Stimulated activated naive CD8-positive, alpha-beta T cell treated with anti-CD3 and anti-CD28 coated beads, Interleukin-15, Interleukin-2, amounts not matched to agents 100 ng/mL and 50 ng/mL, for 24 hours (primary cell): ENCODE measurements around the gene PIERCE2.
A peak's percentile ranks its signal among the peaks of the same experiment; 100 is the strongest.
"Not testable (repeated sequence)": the region's sequence is repeated elsewhere in the genome, so short reads cannot be mapped to it uniquely, and the experiment has no call there.

Source experiments
- H3K27ac Mint-ChIP-seq: one replicate; pipeline ENCODE4 v1.8.0; 2021; ENCODE audit warnings: mild to moderate bottlenecking, mixed read lengths
- H3K27me3 Mint-ChIP-seq: one replicate; pipeline ENCODE4 v1.8.0; 2021; ENCODE audit warnings: mixed read lengths
- H3K36me3 Mint-ChIP-seq: one replicate; pipeline ENCODE4 v1.8.0; 2021; ENCODE audit warnings: low read depth, mixed read lengths
- H3K4me1 Mint-ChIP-seq: one replicate; pipeline ENCODE4 v1.8.0; 2021; ENCODE audit warnings: low read depth, mixed read lengths
- H3K4me3 Mint-ChIP-seq: one replicate; pipeline ENCODE4 v1.8.0; 2021; ENCODE audit warnings: mild to moderate bottlenecking, mixed read lengths
- H3K9me3 Mint-ChIP-seq: one replicate; pipeline ENCODE4 v1.8.0; 2021; ENCODE audit warnings: mixed read lengths

PIERCE2 gene, protein sequence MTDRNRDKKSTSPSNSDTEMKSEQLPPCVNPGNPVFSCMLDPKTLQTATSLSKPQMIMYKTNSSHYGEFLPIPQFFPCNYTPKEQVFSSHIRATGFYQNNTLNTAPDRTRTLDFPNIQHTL

DNA sequence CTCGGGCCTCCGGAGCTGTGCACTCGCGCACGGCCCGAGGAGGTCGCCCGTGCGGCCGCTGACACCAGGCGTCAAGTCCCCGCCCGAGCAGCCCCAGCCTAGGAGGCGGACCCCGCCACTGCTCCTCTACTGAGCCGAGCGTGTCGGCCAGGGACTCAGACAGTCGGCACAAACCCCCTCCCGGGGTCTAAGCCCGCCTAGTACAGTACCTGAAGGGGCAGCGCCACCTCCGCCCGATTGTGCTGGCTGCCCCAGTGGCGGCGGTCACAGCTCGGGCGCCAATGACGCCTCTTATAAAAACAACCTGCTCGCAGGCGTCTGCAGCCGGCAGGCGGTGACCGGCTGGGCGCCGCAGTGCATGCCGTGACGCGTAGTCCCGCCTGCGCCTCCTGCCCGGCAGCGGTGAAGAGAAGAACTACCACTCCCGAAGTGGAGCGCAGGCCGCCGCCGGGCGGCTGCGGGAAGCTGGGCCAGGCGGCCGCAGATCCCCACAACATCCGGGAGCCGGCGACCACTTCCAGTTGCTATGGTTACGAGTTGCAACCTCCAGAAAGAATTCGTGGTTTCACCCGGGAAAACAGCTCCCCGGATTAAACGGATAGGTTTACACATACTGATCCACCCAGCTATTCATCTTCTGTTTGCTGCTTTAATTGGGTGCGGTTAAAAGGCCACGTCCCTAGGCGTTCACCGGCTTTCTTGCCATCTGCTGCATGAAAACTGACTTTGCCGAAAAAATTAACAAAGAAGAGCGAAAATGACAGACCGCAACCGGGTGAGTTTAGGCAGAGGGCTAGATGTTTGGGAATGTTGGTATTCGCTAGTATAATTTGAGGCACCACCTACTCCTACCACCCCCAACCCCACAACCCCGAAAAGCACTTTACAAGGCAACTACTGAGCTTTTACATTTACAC is at the start of gene PIERCE2, which contains the start of gene CCPG1:
Gene PIERCE2 (plus strand): TSS at position 484 of the 917 bp plus-strand sequence. CDS start 274 bp downstream, at position 758.
Gene CCPG1 (minus strand): TSS at position 348 of the 917 bp plus-strand sequence. CDS start 18,935 bp downstream, outside the sequence.
- Mint-ChIP-seq H3K4me3 (peak within 1 kb of the TSS; percentile 89), H3K27ac (peak within 1 kb of the TSS; percentile 79), H3K4me1 (peaks cover 37% of the 10 kb centered on the region), H3K27me3 (no peaks in the 10 kb centered on the region), H3K36me3 (no peaks in the 10 kb centered on the region), H3K9me3 (no peaks in the 10 kb centered on the region)

DNA sequence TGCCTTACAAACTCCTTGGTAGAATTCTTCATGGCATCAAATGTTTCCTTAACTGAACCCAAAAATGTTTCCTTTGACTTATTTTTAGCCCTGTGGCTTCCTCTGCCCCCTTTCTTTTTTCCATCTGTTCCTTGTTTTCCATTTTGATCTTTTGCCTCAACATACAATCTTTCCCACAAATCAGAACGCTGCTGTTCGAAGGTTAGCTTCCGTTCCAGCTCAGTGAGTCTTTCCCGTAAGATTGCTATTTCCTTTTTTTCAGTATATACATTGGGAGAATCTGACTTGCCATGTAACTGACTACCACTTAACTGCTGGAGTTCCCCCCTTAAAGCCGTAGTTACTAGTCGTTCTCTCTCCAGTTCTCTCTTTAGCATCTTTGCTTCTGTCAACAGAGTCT is 48.0 kb upstream of the PIERCE2 start:
- Mint-ChIP-seq H3K27ac (peak overlapping the region; percentile 39), H3K9me3 (no peaks in the 10 kb centered on the region), H3K36me3 (peaks cover 25% of the 10 kb centered on the region), H3K27me3 (no peaks in the 10 kb centered on the region), H3K4me3 (no peak overlapping the region), H3K4me1 (no peaks in the 10 kb centered on the region)

DNA sequence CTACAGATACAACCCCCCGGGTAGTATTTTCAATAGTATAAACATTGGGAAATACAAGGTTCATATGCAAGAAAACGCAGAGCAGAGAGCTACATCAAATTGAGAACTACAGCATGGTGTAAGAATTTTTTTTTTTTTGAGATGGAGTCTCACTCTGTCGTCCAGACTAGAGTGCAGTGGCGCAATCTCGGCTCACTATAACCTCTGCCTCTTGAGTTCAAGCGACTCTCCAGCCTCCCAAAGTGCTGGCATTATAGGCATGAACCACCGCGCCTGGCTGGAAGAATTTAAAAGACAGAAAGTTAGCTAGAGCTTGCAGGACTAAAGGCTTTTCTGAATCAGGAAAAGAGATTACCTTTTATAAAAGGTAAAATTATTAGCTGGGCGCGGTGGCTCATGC is 47.2 kb upstream of the PIERCE2 start:
- Mint-ChIP-seq H3K4me3 (no peak overlapping the region), H3K36me3 (peaks cover 20% of the 10 kb centered on the region), H3K27ac (no peak overlapping the region), H3K4me1 (no peaks in the 10 kb centered on the region), H3K27me3 (no peaks in the 10 kb centered on the region), H3K9me3 (no peaks in the 10 kb centered on the region)

DNA sequence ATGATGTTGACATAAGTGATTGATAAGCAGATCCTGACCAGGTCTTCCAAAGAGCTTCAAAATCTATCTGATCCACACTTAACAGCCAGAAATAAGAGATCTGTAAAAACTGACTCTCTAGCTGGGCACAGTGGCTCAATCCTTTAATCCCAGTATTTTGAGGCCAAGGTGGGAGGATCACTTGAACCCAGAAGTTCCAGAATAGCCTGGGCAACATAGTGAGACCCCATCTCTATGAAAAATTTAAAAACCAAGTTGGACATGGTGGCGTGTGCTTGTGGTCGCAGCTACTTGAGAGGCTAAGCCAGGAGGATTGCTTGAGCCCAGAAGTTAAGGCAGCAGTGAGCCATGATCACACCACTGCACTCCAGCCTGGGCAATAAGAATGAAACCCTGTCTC is 45.7 kb upstream of the PIERCE2 start:
- H3K4me3 Mint-ChIP-seq: no peak overlapping the region
- no peak overlapping the region for H3K27ac Mint-ChIP-seq
- no peaks in the 10 kb centered on the region for H3K4me1 Mint-ChIP-seq
- no peaks in the 10 kb centered on the region for H3K9me3 Mint-ChIP-seq
- no peaks in the 10 kb centered on the region for H3K27me3 Mint-ChIP-seq
- peaks cover 13% of the 10 kb centered on the region for H3K36me3 Mint-ChIP-seq

DNA sequence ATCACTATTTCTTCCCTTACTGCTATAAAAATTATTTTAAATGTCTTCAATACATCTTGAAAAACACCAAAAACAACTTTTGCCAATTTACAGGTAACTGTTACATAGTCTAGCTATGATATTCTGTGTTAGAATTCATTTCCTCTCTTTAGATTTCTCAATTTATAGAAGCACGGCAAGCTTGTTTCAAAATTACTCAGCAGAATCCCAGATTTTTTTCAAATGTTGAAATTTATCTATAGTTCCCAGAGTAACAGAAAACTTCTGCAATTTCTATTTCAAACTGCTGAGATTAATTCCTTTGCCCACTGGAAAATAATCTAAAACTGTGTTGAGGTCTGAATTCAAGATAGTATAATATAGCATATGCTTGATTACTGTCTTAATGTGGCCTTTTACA is 41.3 kb upstream of the PIERCE2 start:
- H3K36me3 Mint-ChIP-seq: peaks cover 16% of the 10 kb centered on the region
- H3K4me1 Mint-ChIP-seq: no peaks in the 10 kb centered on the region
- no peak overlapping the region for H3K4me3 Mint-ChIP-seq
- no peaks in the 10 kb centered on the region for H3K9me3 Mint-ChIP-seq
- H3K27ac Mint-ChIP-seq: no peak overlapping the region
- H3K27me3 Mint-ChIP-seq: no peaks in the 10 kb centered on the region

DNA sequence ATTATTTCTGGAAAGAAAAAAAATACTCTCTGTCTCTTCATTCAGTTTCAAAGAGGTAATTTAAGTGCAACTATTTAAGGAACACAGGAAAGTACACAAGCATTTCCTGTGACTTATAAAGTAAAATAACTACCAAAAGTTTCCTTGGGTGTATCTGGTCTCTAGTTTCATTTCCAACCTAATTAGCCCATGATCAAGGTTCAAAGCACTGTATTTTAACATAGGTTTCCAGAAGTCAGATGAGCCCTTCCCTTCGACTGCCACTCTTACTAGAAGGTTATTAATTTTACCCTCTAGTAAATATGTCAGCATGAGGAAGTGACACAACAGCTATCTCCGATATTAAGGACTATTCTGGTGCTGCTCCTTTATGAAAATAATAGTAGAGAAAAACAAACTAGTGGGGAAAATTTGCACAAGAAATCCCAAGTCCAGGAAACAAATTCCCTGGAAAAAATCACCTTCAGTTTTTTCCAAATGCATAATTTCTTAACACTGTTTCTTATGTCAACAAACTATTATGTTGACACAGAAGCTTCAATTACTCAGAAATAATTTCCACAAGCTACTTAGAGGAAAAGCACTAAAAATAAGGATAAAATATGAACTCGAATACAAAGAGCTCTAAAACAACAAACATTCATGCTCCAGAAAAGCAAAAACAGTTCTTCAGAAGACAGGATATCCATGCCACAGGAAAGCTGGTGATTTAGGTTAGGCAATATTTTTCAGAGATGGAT is 35.4 kb upstream of the PIERCE2 start:
- peak overlapping the region; percentile 21 for H3K27ac Mint-ChIP-seq
- H3K9me3 Mint-ChIP-seq: no peaks in the 10 kb centered on the region
- no peak overlapping the region for H3K4me3 Mint-ChIP-seq
- peaks cover 11% of the 10 kb centered on the region for H3K4me1 Mint-ChIP-seq
- H3K36me3 Mint-ChIP-seq: peaks cover 29% of the 10 kb centered on the region
- no peaks in the 10 kb centered on the region for H3K27me3 Mint-ChIP-seq

DNA sequence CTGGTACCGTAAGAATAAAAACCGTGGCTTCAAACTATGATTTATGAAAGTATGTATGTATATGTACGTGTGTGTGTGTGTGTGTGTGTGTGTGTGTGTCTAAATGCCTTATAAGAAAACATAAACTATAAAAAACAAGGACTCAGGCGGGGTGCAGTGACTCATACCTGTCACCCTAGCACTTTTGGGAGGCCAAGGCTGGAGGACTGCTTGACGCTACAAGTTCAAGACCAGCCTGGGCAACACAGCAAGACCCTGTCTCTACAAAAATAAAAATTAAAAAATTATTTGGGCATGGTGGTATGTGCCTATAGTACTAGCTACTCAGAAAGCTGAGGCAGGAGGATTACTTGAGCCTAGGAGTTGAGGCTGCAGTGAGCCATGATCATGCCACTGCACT is 29.2 kb upstream of the PIERCE2 start:
- Mint-ChIP-seq H3K27me3 (no peaks in the 10 kb centered on the region), H3K9me3 (no peaks in the 10 kb centered on the region), H3K4me3 (no peak overlapping the region), H3K36me3 (peaks cover 26% of the 10 kb centered on the region), H3K4me1 (no peaks in the 10 kb centered on the region), H3K27ac (no peak overlapping the region)

DNA sequence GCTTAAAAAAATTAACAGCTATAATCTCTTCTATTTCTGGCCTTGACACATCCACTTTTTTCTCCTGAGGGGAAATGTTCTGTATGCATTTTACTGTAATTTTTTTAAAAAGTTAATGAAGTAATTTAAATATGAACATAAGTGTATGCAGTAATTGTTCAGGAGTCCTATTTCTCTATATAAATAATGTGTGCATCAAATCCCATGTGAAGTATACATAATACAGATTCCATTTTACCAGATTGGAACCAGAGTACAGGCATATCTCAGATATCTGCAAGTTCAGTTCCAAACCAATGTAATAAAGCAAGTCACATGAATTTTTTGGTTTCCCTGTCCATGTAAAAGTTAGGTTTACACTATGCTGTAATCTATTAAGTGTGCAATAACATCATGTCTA is 26.7 kb upstream of the PIERCE2 start:
- Mint-ChIP-seq H3K27ac (no peak overlapping the region), H3K4me1 (no peaks in the 10 kb centered on the region), H3K9me3 (no peaks in the 10 kb centered on the region), H3K4me3 (no peak overlapping the region), H3K27me3 (no peaks in the 10 kb centered on the region), H3K36me3 (peaks cover 15% of the 10 kb centered on the region)

DNA sequence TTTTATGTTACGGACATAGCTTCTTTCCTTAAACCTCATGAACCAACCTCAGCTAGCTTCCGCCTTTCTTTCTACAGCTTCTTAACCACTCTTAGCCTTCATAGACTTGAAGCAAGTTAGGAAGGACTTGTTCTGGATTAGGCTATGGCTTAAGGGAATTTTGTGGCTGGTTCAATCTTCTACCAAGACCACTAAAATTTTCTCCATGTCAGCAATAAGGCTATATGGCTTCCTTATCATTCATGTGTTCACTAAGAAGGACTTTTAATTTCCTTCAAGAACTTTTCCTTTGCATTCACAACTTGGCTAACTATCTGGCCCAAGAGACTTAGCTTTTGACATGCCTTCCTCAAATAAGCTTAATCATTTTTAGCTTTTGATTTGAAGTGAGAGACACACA is 24.6 kb upstream of the PIERCE2 start:
- H3K4me3 Mint-ChIP-seq: no peak overlapping the region
- no peak overlapping the region for H3K27ac Mint-ChIP-seq
- H3K4me1 Mint-ChIP-seq: no peaks in the 10 kb centered on the region
- peaks cover 20% of the 10 kb centered on the region for H3K36me3 Mint-ChIP-seq
- H3K27me3 Mint-ChIP-seq: no peaks in the 10 kb centered on the region
- H3K9me3 Mint-ChIP-seq: no peaks in the 10 kb centered on the region

DNA sequence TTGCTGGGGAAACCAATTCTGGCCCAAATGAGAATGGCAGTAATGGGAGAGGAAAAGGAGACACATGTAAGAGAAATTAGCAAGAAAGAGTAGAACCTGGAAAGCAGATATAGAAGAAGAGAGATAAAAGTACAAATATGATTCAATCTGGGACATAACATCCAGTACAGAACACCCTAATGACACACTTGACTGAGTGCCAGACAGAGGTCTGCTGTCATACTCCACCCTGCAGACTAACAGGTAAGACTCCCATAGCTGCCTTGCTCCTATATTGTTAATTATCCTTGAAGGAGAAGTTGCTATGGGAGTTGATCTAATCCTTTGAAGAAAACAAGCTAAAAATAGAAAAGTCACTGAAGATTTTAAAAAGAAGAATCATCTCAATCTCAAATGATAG is 21.3 kb upstream of the PIERCE2 start:
- H3K9me3 Mint-ChIP-seq: no peaks in the 10 kb centered on the region

DNA sequence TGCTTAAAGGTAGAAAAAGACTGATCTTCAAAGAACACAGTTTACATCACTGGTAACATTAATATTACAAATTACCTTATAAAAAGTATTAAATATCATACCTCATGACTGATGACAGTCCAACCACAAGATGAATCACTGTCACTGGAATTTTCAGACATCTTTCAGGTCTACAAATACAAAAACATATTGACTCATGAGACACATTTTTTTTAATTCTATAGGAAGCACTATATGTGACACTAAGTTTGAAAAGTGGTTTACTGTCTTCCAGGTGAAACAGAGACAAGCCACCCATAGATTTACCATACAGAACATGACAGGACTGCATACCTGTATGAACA is 19.1 kb upstream of the PIERCE2 start:
- Mint-ChIP-seq H3K27ac (peak overlapping the region; percentile 7), H3K4me3 (no peak overlapping the region), H3K36me3 (peaks cover 9% of the 10 kb centered on the region), H3K27me3 (no peaks in the 10 kb centered on the region), H3K4me1 (peaks cover 6% of the 10 kb centered on the region), H3K9me3 (no peaks in the 10 kb centered on the region)

More for the DNA sequence above, 21.3 kb upstream of the PIERCE2 start:
- H3K27ac Mint-ChIP-seq: no peak overlapping the region
- no peak overlapping the region for H3K4me3 Mint-ChIP-seq
- peaks cover 6% of the 10 kb centered on the region for H3K4me1 Mint-ChIP-seq
- H3K36me3 Mint-ChIP-seq: peaks cover 20% of the 10 kb centered on the region
- no peaks in the 10 kb centered on the region for H3K27me3 Mint-ChIP-seq

DNA sequence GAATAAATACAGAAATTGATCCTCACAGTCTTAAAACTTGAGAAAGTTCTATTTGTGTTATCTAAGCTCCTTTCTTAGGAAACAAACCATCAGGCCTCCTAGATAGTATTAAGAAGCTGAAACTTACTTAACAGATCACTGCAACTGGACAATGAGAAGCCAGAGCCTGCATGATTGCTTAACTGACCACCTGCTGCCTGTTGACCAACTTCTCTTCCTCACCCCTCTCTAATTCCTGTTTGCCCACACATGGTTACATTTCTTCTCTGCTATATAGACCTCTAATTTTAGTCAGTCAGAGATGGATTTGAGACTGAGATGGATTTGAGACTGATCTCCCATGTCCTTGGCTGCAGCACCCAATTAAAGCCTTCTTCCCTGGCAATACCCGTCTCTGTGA is 13.6 kb upstream of the PIERCE2 start:
- peaks cover 32% of the 10 kb centered on the region for H3K36me3 Mint-ChIP-seq
- peaks cover 3% of the 10 kb centered on the region for H3K9me3 Mint-ChIP-seq
- H3K27ac Mint-ChIP-seq: no peak overlapping the region
- H3K4me3 Mint-ChIP-seq: no peak overlapping the region
- peaks cover under 1% of the 10 kb centered on the region for H3K4me1 Mint-ChIP-seq
- H3K27me3 Mint-ChIP-seq: no peaks in the 10 kb centered on the region

DNA sequence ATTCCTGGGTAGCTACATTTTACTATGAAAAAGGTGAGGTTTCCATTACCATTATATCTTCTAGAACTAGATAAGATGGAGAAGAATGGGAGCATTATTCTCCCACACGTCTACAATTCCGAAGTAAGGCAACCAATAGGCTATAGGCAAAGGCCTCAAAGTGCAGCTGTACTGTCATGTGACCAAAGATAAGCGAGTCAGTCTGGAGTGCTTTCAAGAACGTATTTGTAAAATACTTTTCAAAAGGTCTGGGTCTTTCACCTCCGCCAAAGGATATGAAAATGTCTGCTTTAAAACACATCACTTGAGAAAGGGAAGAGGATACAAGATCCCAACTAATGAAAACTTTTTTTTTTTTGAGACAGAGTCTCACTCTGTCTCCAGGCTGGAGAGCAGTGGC is 10.1 kb upstream of the PIERCE2 start:
- Mint-ChIP-seq H3K27me3 (no peaks in the 10 kb centered on the region), H3K4me3 (no peak overlapping the region), H3K4me1 (peaks cover 27% of the 10 kb centered on the region), H3K9me3 (peaks cover 3% of the 10 kb centered on the region), H3K36me3 (peaks cover 36% of the 10 kb centered on the region), H3K27ac (no peak overlapping the region)

DNA sequence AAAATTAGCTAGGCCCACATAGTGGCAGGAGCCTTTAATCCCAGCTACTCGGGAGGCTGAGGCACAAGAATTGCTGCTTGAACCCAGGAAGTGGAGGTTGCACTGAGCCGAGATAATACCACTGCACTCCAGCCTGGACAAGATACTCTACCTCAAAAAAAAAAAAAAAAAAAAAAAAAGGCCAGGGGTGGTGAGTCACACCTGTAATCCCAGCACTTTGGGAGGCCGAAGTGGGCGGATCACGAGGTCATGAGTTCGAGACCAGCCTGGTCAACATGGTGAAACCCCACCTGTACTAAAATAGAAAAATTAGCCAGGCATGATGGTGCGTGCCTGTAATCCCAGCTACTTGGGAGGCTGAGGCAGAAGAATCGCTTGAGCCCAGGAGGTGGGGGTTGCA is 8.2 kb upstream of the PIERCE2 start:
- not testable (repeated sequence) for H3K9me3 Mint-ChIP-seq, H3K27ac Mint-ChIP-seq, H3K4me3 Mint-ChIP-seq, H3K27me3 Mint-ChIP-seq
- peaks cover 45% of the 10 kb centered on the region for H3K4me1 Mint-ChIP-seq
- peaks cover 32% of the 10 kb centered on the region for H3K36me3 Mint-ChIP-seq

DNA sequence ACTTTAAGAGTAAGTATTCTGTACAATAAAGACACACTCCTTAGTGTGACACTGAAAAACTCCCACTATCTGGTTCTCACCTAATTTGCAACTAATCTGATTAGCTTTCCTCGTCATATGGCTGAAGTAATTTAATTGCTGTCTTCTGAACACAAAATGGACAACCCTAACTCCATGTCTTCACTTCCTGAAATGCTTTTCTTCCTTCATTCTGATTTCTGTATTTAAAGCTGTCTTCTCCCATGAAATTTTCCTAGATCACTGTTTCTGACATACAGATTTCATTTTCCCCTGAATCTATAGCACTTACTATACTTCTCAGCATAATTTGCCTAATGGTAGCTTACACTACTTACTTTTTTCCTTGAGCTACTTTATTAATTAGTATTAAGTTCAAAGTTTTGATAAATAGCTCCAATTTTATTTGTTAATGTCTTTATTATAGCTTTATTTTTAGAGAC is 6.5 kb upstream of the PIERCE2 start:
- Mint-ChIP-seq H3K4me3 (no peak overlapping the region), H3K4me1 (peaks cover 49% of the 10 kb centered on the region), H3K9me3 (no peaks in the 10 kb centered on the region), H3K27ac (peak overlapping the region; percentile 0), H3K27me3 (no peaks in the 10 kb centered on the region), H3K36me3 (peaks cover 20% of the 10 kb centered on the region)
